MM.1S (cell line): ENCODE results near the gene FUCA1.

ENCODE experiments used
- EZH2 ChIP-seq: fragments of 300-600 bp; sonication (generic); optimal IDR thresholded peaks from 2 replicates; pipeline ENCODE3; 2017; ENCODE audit warnings: low read depth, mild to moderate bottlenecking, antibody characterized with exemption, low read length, mixed read lengths
- EZH2phosphoT487 ChIP-seq: fragments of 300-600 bp; sonication (generic); IDR thresholded peaks from 2 replicates; pipeline ENCODE4 v1.6.1; 2018; ENCODE audit warnings: antibody characterized with exemption, low read length
- TF ChIP-seq, protein P1 (sequence below): fragments of 300-600 bp; sonication (generic); IDR thresholded peaks from 2 replicates; pipeline ENCODE4 v1.5.1; 2016; ENCODE audit warnings: antibody characterized with exemption, low read length, mixed read lengths

DNA sequence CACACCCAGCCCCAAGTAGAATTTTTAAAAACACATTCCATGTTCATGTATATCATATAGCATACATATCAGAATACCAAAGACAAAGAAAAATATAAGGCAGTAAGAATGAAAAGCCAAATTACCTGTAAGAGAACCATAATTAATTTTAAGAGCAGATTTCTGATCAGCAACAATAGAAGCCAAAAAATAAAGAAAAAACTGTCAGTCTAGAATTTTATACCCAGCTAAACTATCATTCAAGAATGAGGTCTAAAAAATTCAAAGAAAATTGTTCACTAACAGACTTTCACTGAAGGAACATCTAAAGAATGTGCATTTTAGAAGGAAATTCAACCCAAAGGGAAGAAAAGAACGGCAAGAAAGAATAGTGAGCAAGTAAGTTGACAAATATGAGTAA is 10.6 kb upstream of the FUCA1 start:
- TF ChIP-seq, protein P1, sequence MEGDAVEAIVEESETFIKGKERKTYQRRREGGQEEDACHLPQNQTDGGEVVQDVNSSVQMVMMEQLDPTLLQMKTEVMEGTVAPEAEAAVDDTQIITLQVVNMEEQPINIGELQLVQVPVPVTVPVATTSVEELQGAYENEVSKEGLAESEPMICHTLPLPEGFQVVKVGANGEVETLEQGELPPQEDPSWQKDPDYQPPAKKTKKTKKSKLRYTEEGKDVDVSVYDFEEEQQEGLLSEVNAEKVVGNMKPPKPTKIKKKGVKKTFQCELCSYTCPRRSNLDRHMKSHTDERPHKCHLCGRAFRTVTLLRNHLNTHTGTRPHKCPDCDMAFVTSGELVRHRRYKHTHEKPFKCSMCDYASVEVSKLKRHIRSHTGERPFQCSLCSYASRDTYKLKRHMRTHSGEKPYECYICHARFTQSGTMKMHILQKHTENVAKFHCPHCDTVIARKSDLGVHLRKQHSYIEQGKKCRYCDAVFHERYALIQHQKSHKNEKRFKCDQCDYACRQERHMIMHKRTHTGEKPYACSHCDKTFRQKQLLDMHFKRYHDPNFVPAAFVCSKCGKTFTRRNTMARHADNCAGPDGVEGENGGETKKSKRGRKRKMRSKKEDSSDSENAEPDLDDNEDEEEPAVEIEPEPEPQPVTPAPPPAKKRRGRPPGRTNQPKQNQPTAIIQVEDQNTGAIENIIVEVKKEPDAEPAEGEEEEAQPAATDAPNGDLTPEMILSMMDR: no peak
- TF ChIP-seq EZH2phosphoT487 (no peak), EZH2 (no peak)
